Effector memory CD4-positive, alpha-beta T cell (primary cell): Measurements from ENCODE around the gene PCP2.

Experiments
- DNase-seq, 3 donors: peaks; one replicate each; pipeline ENCODE4 v3.0.0-alpha.2; 2020
- H3K27ac ChIP-seq: 2 replicates; pipeline ENCODE4 v1.7.0; 2013; ENCODE audit warnings: mild to moderate bottlenecking, low read length, moderate library complexity; ENCODE audit not compliant: insufficient read depth, poor library complexity, severe bottlenecking
- H3K27me3 ChIP-seq: replicated peaks from 2 replicates; pipeline ENCODE4 v1.7.0; 2013; ENCODE audit warnings: mild to moderate bottlenecking, low read length; ENCODE audit not compliant: insufficient read depth, control insufficient read depth, poor library complexity, severe bottlenecking
- H3K36me3 ChIP-seq: 2 replicates; pipeline ENCODE4 v1.7.0; 2013; ENCODE audit warnings: mild to moderate bottlenecking, low read length, moderate library complexity; ENCODE audit not compliant: control insufficient read depth, insufficient read depth
- H3K4me1 ChIP-seq: 2 replicates; pipeline ENCODE4 v1.7.0; 2013; ENCODE audit warnings: low read length, mild to moderate bottlenecking; ENCODE audit not compliant: control insufficient read depth, insufficient read depth, poor library complexity, severe bottlenecking
- H3K4me3 ChIP-seq: 2 replicates; pipeline ENCODE4 v1.7.0; 2013; ENCODE audit warnings: low read length, low read depth, mild to moderate bottlenecking; ENCODE audit not compliant: insufficient read depth, poor library complexity, severe bottlenecking
- H3K9me3 ChIP-seq: 2 replicates; pipeline ENCODE4 v1.7.0; 2013; ENCODE audit warnings: mild to moderate bottlenecking, low read length, moderate library complexity; ENCODE audit not compliant: control insufficient read depth
- total RNA-seq, 3 donors: gene quantifications; one replicate each; lab custom pipeline; 2026; lab: John Stamatoyannopoulos, UW

PCP2 gene
- total RNA-seq = 0.61 to 2.1 (median 1.7) reads per million in 3 donors

GRCh38 chr19:7633698-7634097 lies at the start of gene PCP2:
Gene PCP2, minus strand, starts transcription at chr19:7633719. Its CDS starts 262 bp downstream, at chr19:7633457.
- Histone ChIP-seq H3K36me3 (peaks cover 7% of the 10 kb centered on the region), H3K9me3 (no peaks in the 10 kb centered on the region), H3K27ac (no peak within 1 kb of the TSS), H3K4me1 (peaks cover 27% of the 10 kb centered on the region), H3K4me3 (no peak within 1 kb of the TSS), H3K27me3 (no peaks in the 10 kb centered on the region)
- DNase-seq = no peak

- Histone ChIP-seq H3K9me3 (no peaks in the 10 kb centered on the region), H3K4me1 (peaks cover 29% of the 10 kb centered on the region), H3K27ac (peak overlapping the region; percentile 91), H3K4me3 (peak overlapping the region; percentile 99), H3K27me3 (no peaks in the 10 kb centered on the region), H3K36me3 (peaks cover 7% of the 10 kb centered on the region)
- no peak for DNase-seq
Observed at GRCh38 chr19:7682175-7682855, 48.8 kb upstream of the PCP2 start.

GRCh38 chr19:7681340-7682174 lies 48.0 kb upstream of the PCP2 start:
- peak; percentile 66 to 75 (median 70) for DNase-seq
- peak overlapping the region; percentile 99 for H3K4me3 ChIP-seq
- H3K36me3 ChIP-seq = peaks cover 7% of the 10 kb centered on the region
- no peaks in the 10 kb centered on the region for H3K9me3 ChIP-seq
- H3K4me1 ChIP-seq = peaks cover 35% of the 10 kb centered on the region
- H3K27ac ChIP-seq = peak overlapping the region; percentile 91
- no peaks in the 10 kb centered on the region for H3K27me3 ChIP-seq

- Histone ChIP-seq H3K9me3 (no peaks in the 10 kb centered on the region), H3K4me1 (peaks cover 37% of the 10 kb centered on the region), H3K4me3 (peak within 1 kb of the TSS; percentile 99), H3K27me3 (no peaks in the 10 kb centered on the region), H3K36me3 (peaks cover 7% of the 10 kb centered on the region), H3K27ac (peak within 1 kb of the TSS; percentile 91)
- DNase-seq = peak; percentile 75 to 79 (median 75)
Observed at GRCh38 chr19:7680606-7681339, 47.3 kb upstream of the PCP2 start, which contains the start of gene TRAPPC5. Gene TRAPPC5, plus strand, starts transcription at chr19:7680833. Its CDS starts 1,421 bp downstream, at chr19:7682254.

GRCh38 chr19:7679771-7680605 lies 46.5 kb upstream of the PCP2 start:
- DNase-seq = no peak
- peaks cover 37% of the 10 kb centered on the region for H3K4me1 ChIP-seq
- H3K27ac ChIP-seq = no peak overlapping the region
- peaks cover 7% of the 10 kb centered on the region for H3K36me3 ChIP-seq
- no peaks in the 10 kb centered on the region for H3K27me3 ChIP-seq
- no peaks in the 10 kb centered on the region for H3K9me3 ChIP-seq
- H3K4me3 ChIP-seq = peak overlapping the region; percentile 99

GRCh38 chr19:7678971-7679751 lies 45.6 kb upstream of the PCP2 start:
- Histone ChIP-seq H3K27ac (no peak overlapping the region), H3K9me3 (no peaks in the 10 kb centered on the region), H3K27me3 (no peaks in the 10 kb centered on the region), H3K4me3 (no peak overlapping the region), H3K36me3 (peaks cover 7% of the 10 kb centered on the region), H3K4me1 (peaks cover 37% of the 10 kb centered on the region)
- DNase-seq = peak; percentile 50 to 60 (median 51)

- Histone ChIP-seq H3K4me1 (peaks cover 37% of the 10 kb centered on the region), H3K9me3 (no peaks in the 10 kb centered on the region), H3K27ac (no peak overlapping the region), H3K27me3 (no peaks in the 10 kb centered on the region), H3K4me3 (no peak overlapping the region), H3K36me3 (peaks cover 4% of the 10 kb centered on the region)
- no peak for DNase-seq
Observed at GRCh38 chr19:7677669-7678311, 44.3 kb upstream of the PCP2 start.

GRCh38 chr19:7676854-7677253 lies 43.3 kb upstream of the PCP2 start, which contains the start of gene MCEMP1:
Gene MCEMP1, plus strand, starts transcription at chr19:7677090. Its CDS starts 31 bp downstream, at chr19:7677121.
- no peak within 1 kb of the TSS for H3K27ac ChIP-seq
- no peak within 1 kb of the TSS for H3K4me3 ChIP-seq
- no peaks in the 10 kb centered on the region for H3K9me3 ChIP-seq
- H3K4me1 ChIP-seq = peaks cover 34% of the 10 kb centered on the region
- no peaks in the 10 kb centered on the region for H3K36me3 ChIP-seq
- DNase-seq = no peak
- H3K27me3 ChIP-seq = no peaks in the 10 kb centered on the region
